ENCODE data around the gene ATXN10.
A peak's percentile ranks its signal among the peaks of the same experiment; 100 is the strongest.

The ATXN10 gene

GRCh38 chr22:45833613-45834012 is 162.0 kb downstream of the ATXN10 start:
- DNase-seq: no peak

- DNase-seq: no peak
Observed at GRCh38 chr22:45834241-45834640, 162.6 kb downstream of the ATXN10 start.

GRCh38 chr22:45834795-45835194 is 163.2 kb downstream of the ATXN10 start:
- no peak for DNase-seq

- DNase-seq: no peak
Observed at GRCh38 chr22:45836418-45837169, 165.0 kb downstream of the ATXN10 start.

- no peak for DNase-seq
Observed at GRCh38 chr22:45837508-45837907, 165.9 kb downstream of the ATXN10 start.

GRCh38 chr22:45838305-45838887 is 166.8 kb downstream of the ATXN10 start:
- no peak for DNase-seq

- no peak for DNase-seq
Observed at GRCh38 chr22:45840483-45840882, 168.8 kb downstream of the ATXN10 start.

GRCh38 chr22:45842291-45842991 is 170.8 kb downstream of the ATXN10 start:
- no peak for DNase-seq

- DNase-seq: peak; percentile 20
Observed at GRCh38 chr22:45843031-45843430, 171.4 kb downstream of the ATXN10 start.

- no peak for DNase-seq
Observed at GRCh38 chr22:45843986-45844385, 172.4 kb downstream of the ATXN10 start.

- no peak for DNase-seq
Observed at GRCh38 chr22:45845076-45845487, 173.4 kb downstream of the ATXN10 start.

GRCh38 chr22:45846952-45847351 is 175.3 kb downstream of the ATXN10 start:
- DNase-seq: no peak

GRCh38 chr22:45848904-45849303 is 177.3 kb downstream of the ATXN10 start:
- no peak for DNase-seq

GRCh38 chr22:45852826-45853225 is 181.2 kb downstream of the ATXN10 start:
- DNase-seq: no peak

- DNase-seq: no peak
Observed at GRCh38 chr22:45855961-45856360, 184.3 kb downstream of the ATXN10 start.

GRCh38 chr22:45857519-45857918 is 185.9 kb downstream of the ATXN10 start:
- no peak for DNase-seq

GRCh38 chr22:45859231-45860161 is 187.9 kb downstream of the ATXN10 start:
- DNase-seq: no peak

- DNase-seq: no peak
Observed at GRCh38 chr22:45860201-45860600, 188.6 kb downstream of the ATXN10 start.

GRCh38 chr22:45861259-45861658 is 189.6 kb downstream of the ATXN10 start:
- DNase-seq: no peak

GRCh38 chr22:45863981-45864751 is 192.5 kb downstream of the ATXN10 start:
- no peak for DNase-seq

GRCh38 chr22:45864959-45865476 is 193.4 kb downstream of the ATXN10 start:
- DNase-seq: no peak

GRCh38 chr22:45865561-45866125 is 194.0 kb downstream of the ATXN10 start:
- no peak for DNase-seq
